HCT116 (cell line): ENCODE measurements around the gene PRKCA.

Experiments
- JUND ChIP-seq: IDR thresholded peaks from 2 replicates; pipeline ENCODE4 v1.6.1; 2012
- TF ChIP-seq, protein P1 (sequence below), 3 experiments: fragments of 200-600 bp in 1 of 3; sonication (generic) in 1 of 3; IDR thresholded peaks in 2 of 3; conservative IDR thresholded peaks in 1 of 3; 2 replicates each; pipeline ENCODE4 v1.5.1; 2012 to 2017; ENCODE audit warnings: low read depth in 2 of 3, low read length in 2 of 3, antibody characterized with exemption in 1 of 3, borderline replicate concordance in 1 of 3, control low read depth in 1 of 3, mild to moderate bottlenecking in 1 of 3, mixed read lengths in 1 of 3, mixed run types in 1 of 3, moderate library complexity in 1 of 3; ENCODE audit not compliant: insufficient read depth in 1 of 3

DNA sequence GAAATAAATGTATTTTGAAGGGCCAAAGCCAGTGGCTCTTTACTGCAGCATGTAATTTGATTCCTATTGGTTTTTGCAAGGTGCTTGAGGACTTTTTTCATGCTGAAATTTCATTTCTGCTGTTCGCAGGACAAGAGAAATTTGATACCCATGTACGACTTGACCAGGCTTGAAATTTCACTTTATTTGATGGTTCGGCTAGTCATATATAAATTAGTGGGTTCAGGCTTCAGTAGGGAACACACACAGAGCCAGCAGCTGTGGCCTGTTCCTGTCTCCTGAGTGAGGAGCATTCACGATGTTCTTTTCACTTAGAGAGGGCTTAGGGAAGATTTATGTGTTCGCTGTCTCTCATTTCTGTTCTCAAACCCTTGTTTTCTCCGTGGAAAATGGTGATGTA is 274.1 kb downstream of the PRKCA start:
- TF ChIP-seq, protein P1, sequence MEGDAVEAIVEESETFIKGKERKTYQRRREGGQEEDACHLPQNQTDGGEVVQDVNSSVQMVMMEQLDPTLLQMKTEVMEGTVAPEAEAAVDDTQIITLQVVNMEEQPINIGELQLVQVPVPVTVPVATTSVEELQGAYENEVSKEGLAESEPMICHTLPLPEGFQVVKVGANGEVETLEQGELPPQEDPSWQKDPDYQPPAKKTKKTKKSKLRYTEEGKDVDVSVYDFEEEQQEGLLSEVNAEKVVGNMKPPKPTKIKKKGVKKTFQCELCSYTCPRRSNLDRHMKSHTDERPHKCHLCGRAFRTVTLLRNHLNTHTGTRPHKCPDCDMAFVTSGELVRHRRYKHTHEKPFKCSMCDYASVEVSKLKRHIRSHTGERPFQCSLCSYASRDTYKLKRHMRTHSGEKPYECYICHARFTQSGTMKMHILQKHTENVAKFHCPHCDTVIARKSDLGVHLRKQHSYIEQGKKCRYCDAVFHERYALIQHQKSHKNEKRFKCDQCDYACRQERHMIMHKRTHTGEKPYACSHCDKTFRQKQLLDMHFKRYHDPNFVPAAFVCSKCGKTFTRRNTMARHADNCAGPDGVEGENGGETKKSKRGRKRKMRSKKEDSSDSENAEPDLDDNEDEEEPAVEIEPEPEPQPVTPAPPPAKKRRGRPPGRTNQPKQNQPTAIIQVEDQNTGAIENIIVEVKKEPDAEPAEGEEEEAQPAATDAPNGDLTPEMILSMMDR (IDR thresholded peaks at IDR 0.05 in 2 of 3, conservative IDR thresholded peaks at IDR 0.05 in 1 of 3; ENCODE audit: borderline replicate concordance in 1 of 3, insufficient read depth in 1 of 3, low read depth in 2 of 3, low read length in 2 of 3) = no peak
- TF ChIP-seq JUND = no peak
